Parathyroid adenoma (tissue), 2 donors: ENCODE measurements around the gene SDE2.

Source experiments
- H2AFZ ChIP-seq: fragments of 300-600 bp; sonication (generic); one replicate; pipeline ENCODE4 v1.7.0; 2017; ENCODE audit warnings: antibody characterized with exemption, mild to moderate bottlenecking
- H3K27ac ChIP-seq: fragments of 300-600 bp; sonication (generic); one replicate; pipeline ENCODE4 v1.7.0; 2017
- H3K27me3 ChIP-seq: fragments of 300-600 bp; sonication (generic); one replicate; pipeline ENCODE4 v1.7.0; 2017; ENCODE audit warnings: low read length; ENCODE audit not compliant: control insufficient read depth, insufficient read depth
- H3K36me3 ChIP-seq: fragments of 300-600 bp; sonication (generic); one replicate; pipeline ENCODE4 v1.7.0; 2017; ENCODE audit warnings: low read length; ENCODE audit not compliant: control insufficient read depth, insufficient read depth
- H3K4me1 ChIP-seq: fragments of 300-600 bp; sonication (generic); one replicate; pipeline ENCODE4 v1.7.0; 2017; ENCODE audit warnings: control low read depth
- H3K4me2 ChIP-seq: fragments of 300-600 bp; sonication (generic); one replicate; pipeline ENCODE4 v1.7.0; 2017; ENCODE audit warnings: low read length
- H3K4me3 ChIP-seq: fragments of 300-600 bp; sonication (generic); one replicate; pipeline ENCODE4 v1.7.0; 2017; ENCODE audit warnings: low read depth, low read length
- H3K79me2 ChIP-seq: fragments of 300-600 bp; sonication (generic); one replicate; pipeline ENCODE4 v1.7.0; 2017; ENCODE audit warnings: control low read depth
- H3K9ac ChIP-seq: fragments of 300-600 bp; sonication (generic); one replicate; pipeline ENCODE4 v1.7.0; 2017; ENCODE audit warnings: mild to moderate bottlenecking
- H3K9me3 ChIP-seq: fragments of 300-600 bp; sonication (generic); one replicate; pipeline ENCODE4 v1.7.0; 2017; ENCODE audit warnings: low read length; ENCODE audit not compliant: control insufficient read depth
- CTCF ChIP-seq: fragments of 300-600 bp; sonication (generic); IDR thresholded peaks from one replicate; pipeline ENCODE4 v1.7.0; 2017; ENCODE audit warnings: antibody characterized with exemption, mild to moderate bottlenecking
- donor health status: primary hyperparathyroidism.

Gene SDE2

GRCh38 chr1:225965231-225965630, 33.9 kb downstream of the SDE2 start:
- no peaks in the 10 kb centered on the region for H3K27me3 ChIP-seq
- no peaks in the 10 kb centered on the region for H3K4me1 ChIP-seq
- H3K4me3 ChIP-seq, result no peak overlapping the region
- H3K9ac ChIP-seq, result no peak overlapping the region
- H3K27ac ChIP-seq, result no peak overlapping the region
- H3K4me2 ChIP-seq, result no peak overlapping the region
- no peaks in the 10 kb centered on the region for H3K9me3 ChIP-seq
- no peaks in the 10 kb centered on the region for H3K79me2 ChIP-seq
- no peaks in the 10 kb centered on the region for H3K36me3 ChIP-seq
- no peak for TF ChIP-seq CTCF
- no peak overlapping the region for H2AFZ ChIP-seq

DNA sequence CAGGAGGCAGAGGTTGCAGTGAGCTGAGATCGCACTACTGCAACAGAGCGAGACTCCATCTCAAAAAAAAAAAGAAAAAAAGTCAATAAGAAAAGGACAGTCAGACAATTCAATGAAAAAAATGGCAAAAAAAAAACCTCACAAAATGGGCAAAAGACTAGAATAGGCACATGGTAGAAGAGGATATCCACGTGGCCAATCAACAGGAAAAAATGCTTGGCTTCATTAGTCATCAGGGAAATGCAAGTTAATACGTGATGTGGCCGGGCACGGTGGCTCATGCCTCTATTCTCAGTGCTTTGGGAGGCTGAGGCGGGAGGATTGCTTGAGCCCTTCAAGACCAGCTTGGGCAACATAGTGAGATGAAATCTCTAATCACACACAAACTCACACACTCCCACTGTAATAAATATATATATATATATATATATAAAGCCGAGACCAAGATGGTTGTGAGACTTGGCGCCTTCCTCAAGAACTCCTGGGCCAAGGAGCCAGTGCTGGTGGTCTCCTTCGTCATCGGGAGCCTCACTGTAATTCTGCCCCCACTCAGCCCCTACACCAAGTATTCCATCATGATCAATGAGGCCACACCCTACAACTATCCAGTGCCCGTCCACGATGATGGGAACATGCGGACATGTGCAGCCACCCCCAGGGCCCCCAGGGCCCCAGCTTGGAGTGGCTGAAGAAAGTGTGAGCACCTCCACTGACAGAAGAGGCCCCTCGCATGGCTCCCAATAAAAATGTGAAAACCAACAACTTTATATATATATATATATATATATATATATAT, 35.2 kb downstream of the SDE2 start:
- H3K27me3 ChIP-seq, result no peaks in the 10 kb centered on the region
- no peaks in the 10 kb centered on the region for H3K4me1 ChIP-seq
- TF ChIP-seq CTCF, result no peak
- H3K4me3 ChIP-seq, result no peak overlapping the region
- no peak overlapping the region for H3K27ac ChIP-seq
- H3K9ac ChIP-seq, result no peak overlapping the region
- H3K4me2 ChIP-seq, result no peak overlapping the region
- no peaks in the 10 kb centered on the region for H3K9me3 ChIP-seq
- H3K79me2 ChIP-seq, result no peaks in the 10 kb centered on the region
- no peak overlapping the region for H2AFZ ChIP-seq
- no peaks in the 10 kb centered on the region for H3K36me3 ChIP-seq

- Histone ChIP-seq H3K4me3 (no peak overlapping the region), H3K27ac (no peak overlapping the region), H3K9ac (no peak overlapping the region), H3K4me2 (no peak overlapping the region), H2AFZ (peak overlapping the region; percentile 3), H3K4me1 (no peaks in the 10 kb centered on the region), H3K9me3 (no peaks in the 10 kb centered on the region), H3K36me3 (no peaks in the 10 kb centered on the region), H3K79me2 (no peaks in the 10 kb centered on the region), H3K27me3 (no peaks in the 10 kb centered on the region)
- peak; percentile 44 for TF ChIP-seq CTCF
Measured at GRCh38 chr1:225962440-225962975, 36.6 kb downstream of the SDE2 start.

GRCh38 chr1:225961659-225962439, 37.3 kb downstream of the SDE2 start:
- no peak overlapping the region for H3K4me2 ChIP-seq
- no peaks in the 10 kb centered on the region for H3K9me3 ChIP-seq
- H3K4me3 ChIP-seq, result no peak overlapping the region
- no peaks in the 10 kb centered on the region for H3K4me1 ChIP-seq
- no peaks in the 10 kb centered on the region for H3K36me3 ChIP-seq
- H3K27me3 ChIP-seq, result no peaks in the 10 kb centered on the region
- no peak overlapping the region for H3K9ac ChIP-seq
- no peak overlapping the region for H3K27ac ChIP-seq
- TF ChIP-seq CTCF, result no peak
- H3K79me2 ChIP-seq, result no peaks in the 10 kb centered on the region
- H2AFZ ChIP-seq, result peak overlapping the region; percentile 3
